Pancreas (tissue), 10 donors: ENCODE data around the gene HOXD8. TPM values are rescaled to one million over a fixed set of nuclear protein-coding genes. Genes with fewer than 3 reads are reported as not detected.

Source experiments
- ATAC-seq, 4 donors: fragments of 200-7000 bp; cut with Tn5 transposase; one replicate each; pipeline versions ENCODE4 v1.8.0 to v1.9.1; 2020; ENCODE audit warnings: mild to moderate bottlenecking in 4 of 4, moderate library complexity in 4 of 4
- DNase-seq, 6 donors: peaks; one replicate each; pipeline ENCODE4 v3.0.0-alpha.2; 2020
- FAIRE-seq: peaks from 2 replicates; lab custom pipeline; 2012; peaks lifted over from hg19 to GRCh38; lab: Jason Lieb, UNC
- H3K27ac ChIP-seq, 4 donors: fragments of 200-600 bp; sonication (generic); 1 replicate in 3 of 4; 2 replicates in 1 of 4; pipeline versions ENCODE4 v1.5.0 to v1.8.0; 2020
- H3K27me3 ChIP-seq, 4 donors: fragments of 200-600 bp; one replicate each; pipeline ENCODE4 v1.8.0; 2021
- H3K36me3 ChIP-seq, 3 donors: fragments of 200-600 bp; sonication (generic) in 1 of 3; one replicate each; pipeline versions ENCODE4 v1.5.0 to v1.8.0; 2020 to 2021
- H3K4me1 ChIP-seq, 3 donors: fragments of 200-600 bp; one replicate each; pipeline ENCODE4 v1.8.0; 2021
- H3K4me3 ChIP-seq, 4 donors: fragments of 200-600 bp; sonication (generic) in 2 of 4; one replicate each; pipeline versions ENCODE4 v1.5.0 to v1.8.0; 2020 to 2021
- H3K9me3 ChIP-seq, 4 donors: fragments of 200-600 bp; one replicate each; pipeline ENCODE4 v1.8.0; 2021
- CTCF ChIP-seq, 4 donors: fragments of 200-600 bp; sonication (generic) in 3 of 4; IDR thresholded peaks; one replicate each; pipeline versions ENCODE4 v1.5.0 to v1.8.0; 2021; ENCODE audit warnings: antibody characterized with exemption in 4 of 4
- WGBS, 2 donors: extraction: QIAGEN DNeasy Blood & Tissue Kit; methylation state at CpG; one replicate each; pipeline ENCODE4 v1.1.7; 2013; 5-methylcytosine and 5-hydroxymethylcytosine counted together
- intact Hi-C, 3 donors: fragments of 100-400 bp; cut with DNase I; formaldehyde crosslinking; loops; one replicate each; pipeline versions ENCODE4 v1.11.1 to v1.14.2; 2022
- polyA plus RNA-seq, 2 donors: library from polyadenylated mRNA; stranded (reverse); fragments of 200-250 nt; gene quantifications; one replicate each; pipeline ENCODE4 v1.2.3, GENCODE V29; 2013
- total RNA-seq, 6 donors: library from RNA; stranded (reverse); fragmentation: NEBNext Ultra II Directional in 4 of 6; extraction: Animal tissue kit (Norgen Biotek cat#: 25700) in 4 of 6; gene quantifications; one replicate each; pipeline versions ENCODE4 v1.2.1 to v1.2.4, GENCODE V29; 2021 to 2023
- donor health status: healthy with polysubstance abuse.
- donor health status: DM: no; HTN: no; CAD: no; lungs with moderate emphysema.
- donor health status: DM: no; HTN: no; CAD: no.
- donor health status: control.
- donor health status: control.
- donor health status: Bipolar disorder and iron deficiency.
- donor health status: DM: yes; HTN: yes; CAD: no.
- donor health status: DM: no; HTN: no; CAD: no.
- donor health status: DM: no; HTN: no; CAD: no.
- donor health status: DM: yes; HTN: yes; CAD: no.

HOXD8 gene
- total and polyA plus RNA-seq, 8 donors = 0.19 to 1.5 (median 0.62) TPM

GRCh38 chr2:176088048-176088936, 41.2 kb upstream of the HOXD8 start:
- Histone ChIP-seq H3K36me3 (no peaks in the 10 kb centered on the region), H3K4me1 (peaks cover 0 to 10% (median 0%) of the 10 kb centered on the region in 3 donors), H3K4me3 (peak overlapping the region in 3 of 4 donors; percentile 26 to 45 (median 26)), H3K27me3 (peaks cover 5 to 94% (median 25%) of the 10 kb centered on the region in 4 donors), H3K27ac (no peak overlapping the region), H3K9me3 (no peaks in the 10 kb centered on the region)
- 4 to 5% methylated on average over 48 to 49 of the region's 49 CpGs for WGBS, 2 donors
- no peak for FAIRE-seq
- ATAC-seq = peak; percentile 78 to 94 (median 92)
- peak; percentile 35 to 87 (median 60) for DNase-seq
- intact Hi-C loops = loop anchor here in 1 of 3 donors (5.0 kb wide), 1 partner anchor 391 kb away; no protein-coding TSS in a partner anchor
- peak; percentile 51 to 74 (median 66) for TF ChIP-seq CTCF (IDR thresholded peaks at IDR 0.05)

DNA sequence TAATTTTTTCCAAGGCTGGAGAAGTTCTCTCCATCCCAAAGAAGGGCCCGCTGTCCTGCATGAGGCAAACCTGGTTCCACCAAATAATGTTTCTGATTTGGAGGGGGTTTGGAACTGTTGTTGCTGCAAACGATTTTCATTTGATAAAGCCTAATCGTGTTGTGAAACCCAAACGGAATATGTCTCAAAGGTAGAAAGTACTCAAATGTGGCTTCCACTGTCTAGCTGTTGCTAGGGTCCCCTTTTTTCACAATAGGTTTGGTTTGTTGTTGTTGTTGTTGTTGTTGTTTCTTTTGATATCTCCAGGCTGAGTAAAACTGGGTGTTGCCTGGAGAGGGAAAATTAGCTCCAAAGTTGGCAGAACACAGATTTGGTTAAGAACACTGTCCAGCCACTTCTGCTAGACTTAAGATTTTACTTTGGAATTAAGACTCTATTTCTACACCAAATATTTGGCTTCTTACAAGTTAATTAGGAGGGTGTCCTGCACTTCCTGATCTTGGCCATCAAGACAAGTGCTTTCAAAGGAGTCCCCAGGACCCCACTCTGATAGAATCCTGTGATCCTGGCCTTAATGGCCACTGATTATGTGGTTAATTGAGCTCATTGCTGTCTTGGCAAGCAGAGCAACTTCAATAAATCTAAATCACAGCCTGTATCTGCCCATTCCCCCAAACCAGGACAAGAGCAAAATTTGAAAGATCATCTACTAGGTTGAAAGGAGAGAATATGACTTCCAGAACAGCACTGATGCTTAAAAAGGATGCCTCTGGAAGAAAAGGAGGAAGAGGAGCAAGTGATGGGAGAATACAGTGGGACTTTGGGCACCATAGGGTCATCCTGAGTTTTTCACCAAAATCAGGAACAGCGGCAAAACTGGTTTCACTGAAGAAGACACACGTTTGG, 40.3 kb upstream of the HOXD8 start:
- 8 to 10% methylated on average over 6 of the region's 6 CpGs for WGBS, 2 donors
- FAIRE-seq = no peak
- ATAC-seq = no peak
- Histone ChIP-seq H3K9me3 (no peaks in the 10 kb centered on the region), H3K36me3 (no peaks in the 10 kb centered on the region), H3K4me3 (no peak overlapping the region), H3K27ac (no peak overlapping the region), H3K27me3 (peaks cover 0 to 94% (median 27%) of the 10 kb centered on the region in 4 donors), H3K4me1 (peaks cover 0 to 13% (median 0%) of the 10 kb centered on the region in 3 donors)
- DNase-seq = no peak
- intact Hi-C loops = loop anchor here in 1 of 3 donors (5.0 kb wide), 1 partner anchor 392 kb away; no protein-coding TSS in a partner anchor
- TF ChIP-seq CTCF (IDR thresholded peaks at IDR 0.05) = no peak

- Histone ChIP-seq H3K27ac (no peak overlapping the region), H3K27me3 (peaks cover 0 to 94% (median 30%) of the 10 kb centered on the region in 4 donors), H3K36me3 (no peaks in the 10 kb centered on the region), H3K4me1 (peaks cover 0 to 13% (median 0%) of the 10 kb centered on the region in 3 donors), H3K9me3 (no peaks in the 10 kb centered on the region), H3K4me3 (no peak overlapping the region)
- TF ChIP-seq CTCF (IDR thresholded peaks at IDR 0.05) = no peak
- intact Hi-C loops = loop anchor here in 2 of 3 donors (5.0 kb wide), 2 partner anchors 393 to 403 kb away; no protein-coding TSS in a partner anchor
- ATAC-seq (no peak), FAIRE-seq (no peak), DNase-seq (no peak)
Measured at GRCh38 chr2:176089843-176090395, 39.6 kb upstream of the HOXD8 start.

DNA sequence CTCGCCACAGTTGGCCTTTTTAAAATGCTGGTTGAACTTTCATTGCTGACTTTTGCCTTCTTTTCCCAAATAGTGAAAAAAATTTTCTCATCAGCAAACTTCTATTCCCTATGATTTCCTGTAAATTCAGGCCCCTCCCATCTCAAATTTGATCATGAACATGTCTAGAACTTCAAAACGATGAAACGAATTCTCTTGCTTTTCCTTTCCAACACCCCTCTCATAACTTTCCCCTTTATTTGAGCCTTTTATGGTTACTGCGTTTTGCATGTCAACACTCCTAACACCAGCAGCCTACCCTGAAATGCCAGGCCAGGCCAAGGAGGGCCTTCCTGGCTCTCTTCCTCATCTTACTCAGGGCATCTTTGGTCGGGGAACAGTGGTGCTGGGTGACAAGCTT, 38.6 kb upstream of the HOXD8 start:
- no peak for TF ChIP-seq CTCF (IDR thresholded peaks at IDR 0.05)
- Histone ChIP-seq H3K4me3 (no peak overlapping the region), H3K27ac (no peak overlapping the region), H3K9me3 (no peaks in the 10 kb centered on the region), H3K27me3 (peaks cover 9 to 94% (median 36%) of the 10 kb centered on the region in 4 donors), H3K36me3 (no peaks in the 10 kb centered on the region), H3K4me1 (peaks cover 0 to 13% (median 0%) of the 10 kb centered on the region in 3 donors)
- WGBS, 2 donors = 28 to 35% methylated on average over 5 of the region's 5 CpGs
- DNase-seq = no peak
- intact Hi-C loops = loop anchor here in 1 of 3 donors (5.0 kb wide), 1 partner anchor 404 kb away; no protein-coding TSS in a partner anchor
- no peak for FAIRE-seq
- no peak for ATAC-seq
